Activated naive CD4-positive, alpha-beta T cell (primary cell): ENCODE data around the gene PRAMEF1.
"Not testable (repeated sequence)": the region's sequence is repeated elsewhere in the genome, so short reads cannot be mapped to it uniquely, and the experiment has no call there.

Source experiments
- DNase-seq, 4 experiments: peaks; one replicate each; lab custom pipeline; 2025; lab: John Stamatoyannopoulos, UW

Gene PRAMEF1

DNA sequence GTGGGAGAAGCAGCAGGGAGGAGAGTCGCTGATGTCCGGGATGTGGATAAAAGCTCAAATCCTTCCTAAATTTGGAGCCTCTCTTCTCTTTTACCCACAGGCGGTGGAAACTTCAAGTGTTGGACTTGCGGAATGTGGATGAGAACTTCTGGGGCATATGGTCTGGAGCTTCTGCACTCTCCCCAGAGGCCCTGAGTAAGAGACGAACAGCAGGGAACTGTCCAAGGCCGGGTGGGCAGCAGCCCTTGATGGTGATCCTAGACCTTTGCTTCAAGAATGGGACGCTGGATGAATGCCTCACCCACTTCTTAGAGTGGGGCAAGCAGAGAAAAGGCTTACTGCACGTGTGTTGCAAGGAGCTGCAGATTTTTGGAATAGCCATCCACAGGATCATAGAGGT, 15.8 kb upstream of the PRAMEF1 start:
- no peak for DNase-seq

DNA sequence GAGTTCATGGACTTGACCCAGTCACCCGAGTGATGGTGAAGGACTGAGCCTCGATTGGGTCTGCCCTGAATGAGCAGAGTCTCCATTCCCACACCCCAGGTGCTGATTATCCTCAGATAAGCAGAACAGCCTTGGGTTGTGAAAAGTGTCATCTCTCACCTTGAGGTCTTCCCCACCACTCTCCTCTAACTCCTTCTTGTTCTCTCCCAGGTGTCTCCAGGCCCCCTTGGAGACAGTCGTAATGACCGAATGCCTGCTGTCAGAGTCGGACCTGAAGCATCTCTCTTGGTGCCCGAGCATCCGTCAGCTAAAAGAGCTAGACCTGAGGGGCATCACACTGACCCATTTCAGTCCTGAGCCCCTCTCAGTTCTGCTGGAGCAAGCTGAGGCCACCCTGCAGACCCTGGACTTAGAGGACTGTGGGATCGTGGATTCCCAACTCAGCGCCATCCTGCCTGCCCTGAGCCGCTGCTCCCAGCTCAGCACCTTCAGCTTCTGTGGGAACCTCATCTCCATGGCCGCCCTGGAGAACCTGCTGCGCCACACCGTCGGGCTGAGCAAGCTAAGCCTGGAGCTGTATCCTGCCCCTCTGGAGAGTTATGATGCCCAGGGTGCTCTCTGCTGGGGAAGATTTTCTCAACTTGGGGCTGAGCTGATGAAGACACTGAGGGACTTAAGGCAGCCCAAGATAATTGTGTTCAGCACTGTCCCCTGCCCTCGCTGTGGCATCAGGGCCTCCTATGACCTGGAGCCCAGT, 14.2 kb upstream of the PRAMEF1 start:
- DNase-seq = no peak

DNA sequence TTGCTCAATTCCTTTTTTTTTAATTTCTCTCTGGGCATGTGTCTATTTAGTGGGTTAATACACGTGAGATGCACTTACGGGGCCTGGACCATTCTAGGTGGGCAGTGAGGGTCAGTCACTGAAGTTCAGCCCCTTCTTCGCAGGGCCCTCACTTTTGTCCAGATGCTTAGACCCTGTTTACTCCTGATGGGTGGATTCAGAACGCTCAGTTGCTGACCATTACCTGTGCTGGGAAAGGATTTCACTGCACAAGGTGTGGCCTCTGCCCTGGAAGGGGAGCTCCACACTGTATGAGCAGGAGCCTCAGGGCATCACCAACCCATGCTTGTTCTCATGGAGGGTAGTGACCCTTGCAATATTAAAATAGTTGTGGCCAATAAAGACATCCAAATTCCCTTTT, 13.1 kb upstream of the PRAMEF1 start:
- DNase-seq = no peak

DNA sequence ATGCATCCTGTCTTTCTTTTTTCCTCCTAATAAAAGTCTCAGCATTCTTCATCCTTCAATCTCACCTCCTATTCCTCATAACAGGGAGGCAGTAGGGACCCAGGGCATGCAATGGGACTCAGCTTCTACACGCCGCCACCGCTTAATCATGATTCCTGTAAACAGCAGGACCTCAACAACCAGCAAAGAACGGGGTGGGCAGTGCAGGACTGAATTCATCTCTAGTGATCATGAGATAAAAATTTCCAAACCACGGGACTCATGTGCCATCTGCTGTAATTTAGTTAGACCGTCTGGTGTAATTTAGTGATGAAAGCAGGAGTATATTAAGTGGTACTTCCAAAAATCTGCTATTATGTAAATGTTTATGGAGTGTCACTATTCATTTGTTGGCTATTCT, 12.3 kb upstream of the PRAMEF1 start:
- no peak for DNase-seq

DNA sequence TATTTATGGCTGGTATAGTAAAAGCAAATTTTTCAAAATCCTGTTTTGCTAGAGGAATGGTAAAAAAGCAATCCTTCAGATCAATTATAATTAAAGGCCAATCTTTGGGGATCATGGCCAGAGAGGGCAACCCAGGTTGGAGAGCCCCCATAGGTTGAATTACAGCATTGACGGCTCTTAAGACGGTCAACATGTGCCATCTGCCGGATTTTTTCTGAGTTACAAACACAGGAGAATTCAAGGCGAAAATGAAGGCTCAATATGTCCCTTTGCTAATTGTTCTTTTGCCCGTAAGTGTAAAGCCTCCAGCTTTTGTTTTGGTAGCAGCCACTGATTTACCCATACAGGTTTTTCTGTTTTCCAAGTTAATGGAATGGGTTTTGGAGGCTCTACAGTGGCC, 9.7 kb upstream of the PRAMEF1 start:
- not testable (repeated sequence) for DNase-seq

DNA sequence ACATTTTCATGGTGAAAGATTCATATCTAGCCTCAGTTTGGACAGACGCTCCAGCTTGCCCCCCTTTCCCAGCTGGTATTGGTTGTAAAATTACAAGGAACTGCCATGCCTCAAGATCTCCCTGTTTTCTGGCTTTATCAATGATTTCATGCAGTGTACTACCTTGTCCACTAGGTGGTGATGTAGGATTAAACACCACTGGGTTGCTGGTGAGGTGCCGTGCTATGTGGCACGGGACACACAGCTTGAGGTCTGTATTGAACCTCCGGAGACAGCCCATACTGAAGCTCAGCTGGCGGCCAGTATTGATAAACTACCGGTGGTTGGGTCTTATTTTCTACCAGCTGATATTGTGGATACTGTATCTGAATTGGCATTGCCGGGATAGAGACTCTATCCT, 7.4 kb upstream of the PRAMEF1 start:
- not testable (repeated sequence) for DNase-seq

DNA sequence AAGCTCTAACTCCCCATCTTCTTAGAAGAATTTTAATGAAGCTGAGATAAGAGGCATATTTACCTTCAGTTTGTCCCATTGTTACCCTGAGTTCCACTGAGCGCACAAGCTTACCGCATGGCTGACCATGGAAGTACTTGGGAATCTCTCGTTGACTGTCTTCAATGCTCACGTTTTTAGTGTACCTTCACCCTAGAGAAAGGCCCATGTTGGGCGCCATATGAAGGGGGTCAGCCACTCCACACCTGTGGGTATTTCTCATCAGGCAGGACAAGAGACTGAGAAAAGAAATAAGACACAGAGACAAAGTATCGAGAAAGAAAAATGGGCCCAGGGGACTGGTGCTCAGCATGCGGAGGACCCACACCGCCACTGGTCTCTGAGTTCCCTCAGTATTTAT, 6.5 kb upstream of the PRAMEF1 start:
- not testable (repeated sequence) for DNase-seq

DNA sequence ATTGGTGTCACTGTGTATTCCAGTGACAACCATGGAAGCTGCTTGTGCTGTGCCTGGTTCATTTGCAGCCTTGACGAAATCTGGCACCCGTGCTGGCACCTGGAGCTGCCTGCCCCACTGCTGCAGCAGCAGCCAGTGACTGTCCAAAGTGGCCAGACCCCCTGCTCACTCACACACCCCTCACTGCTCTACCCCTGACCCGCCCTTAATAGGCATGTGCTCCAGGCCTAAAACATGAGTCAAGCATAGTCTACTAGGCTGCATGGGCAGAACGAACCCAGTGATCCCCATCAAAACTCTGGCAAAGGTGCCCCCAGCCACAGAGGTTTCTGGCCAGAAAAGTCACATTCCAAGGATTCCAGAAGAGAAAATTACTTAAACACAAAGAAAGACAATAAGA, 7.7 kb downstream of the PRAMEF1 start:
- DNase-seq = no peak

DNA sequence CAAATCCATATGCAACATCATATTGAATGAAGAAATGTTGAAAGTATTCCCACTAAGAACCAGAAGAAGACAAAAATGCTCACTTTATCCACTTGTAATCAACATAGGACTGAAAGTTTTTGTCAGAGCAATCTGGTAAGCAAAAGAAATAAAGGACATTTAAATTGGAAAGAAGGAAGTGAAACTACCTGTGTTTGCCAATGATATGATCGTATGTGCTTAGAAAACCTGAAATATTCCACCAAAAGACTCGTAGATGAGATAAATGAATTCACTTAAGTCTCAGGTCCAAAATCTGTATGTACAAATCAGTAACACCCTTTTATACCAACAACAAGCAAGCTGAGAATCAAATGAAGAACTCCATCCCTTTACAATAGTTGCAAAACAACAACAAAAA, 8.5 kb downstream of the PRAMEF1 start:
- no peak for DNase-seq

DNA sequence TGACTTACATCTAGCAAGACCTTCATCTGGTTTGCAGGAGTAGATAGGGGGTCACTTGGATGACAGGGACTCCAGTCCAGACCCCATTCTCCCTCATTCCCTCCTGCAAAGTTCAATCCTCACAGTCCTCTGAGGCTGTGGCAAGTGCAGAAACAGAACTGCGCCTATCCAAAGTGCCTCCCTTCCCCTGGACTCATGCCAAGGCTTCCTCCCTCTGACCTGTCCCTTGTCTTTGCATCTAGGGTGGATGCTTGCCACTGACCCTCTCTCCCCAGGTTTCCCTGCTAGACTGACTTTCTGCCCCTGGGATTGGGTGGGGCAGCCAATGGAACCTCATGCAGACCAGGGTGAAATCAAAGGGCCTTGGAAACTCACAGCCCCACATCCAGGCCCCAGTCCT, 18.7 kb downstream of the PRAMEF1 start:
- no peak for DNase-seq

DNA sequence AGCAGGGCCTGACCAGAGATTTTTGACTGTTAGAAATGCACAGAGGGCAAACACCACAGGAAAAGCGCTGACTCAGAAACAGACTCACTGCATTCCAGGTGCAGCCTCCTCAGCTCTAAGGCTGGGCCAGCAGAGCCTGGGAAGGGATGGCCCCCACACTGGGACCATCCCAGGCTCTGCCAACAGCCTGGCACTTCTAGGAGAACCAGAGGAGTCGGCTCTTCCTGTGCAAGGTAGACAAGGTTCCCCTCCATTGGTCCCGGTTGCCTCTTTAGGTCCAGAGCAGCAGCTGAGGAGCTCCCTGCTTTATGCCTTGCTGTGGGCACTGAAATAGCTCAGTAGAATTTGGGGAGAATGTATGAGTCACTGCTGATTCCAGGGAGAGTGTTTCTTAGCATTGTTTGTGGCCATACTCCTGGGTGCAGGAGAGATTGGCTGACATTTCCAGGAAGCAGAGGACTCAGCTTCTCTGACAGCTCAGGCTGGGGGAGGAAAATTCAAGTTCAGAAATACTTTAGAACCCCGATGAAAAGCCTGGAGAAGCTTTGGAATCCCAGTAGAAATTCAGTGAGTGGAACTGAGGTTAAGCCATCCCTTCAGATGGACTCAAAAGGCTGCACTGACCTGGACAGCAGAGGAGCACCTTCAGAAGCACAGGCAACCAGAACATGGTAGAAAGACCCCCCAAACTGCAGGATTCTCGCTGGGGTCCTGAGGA, 19.7 kb downstream of the PRAMEF1 start:
- DNase-seq = no peak

DNA sequence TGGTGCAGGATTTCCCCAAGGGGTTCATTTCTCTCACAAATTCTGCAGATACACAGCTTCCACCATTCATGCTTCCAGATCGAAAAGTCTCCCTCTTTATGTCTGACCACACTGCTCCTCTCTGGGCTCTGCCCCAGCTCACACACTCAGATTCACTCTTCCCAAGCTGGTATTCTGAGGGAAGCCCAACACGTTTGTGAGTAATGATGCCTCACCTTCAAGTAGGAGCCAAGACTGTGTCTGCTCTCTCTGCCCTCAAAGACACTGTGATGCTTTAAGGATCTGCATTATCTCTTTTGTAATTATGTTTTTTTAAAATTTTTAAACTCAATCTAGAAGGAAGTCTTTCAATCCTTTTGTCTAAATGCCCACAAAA, 20.2 kb downstream of the PRAMEF1 start:
- DNase-seq = no peak

DNA sequence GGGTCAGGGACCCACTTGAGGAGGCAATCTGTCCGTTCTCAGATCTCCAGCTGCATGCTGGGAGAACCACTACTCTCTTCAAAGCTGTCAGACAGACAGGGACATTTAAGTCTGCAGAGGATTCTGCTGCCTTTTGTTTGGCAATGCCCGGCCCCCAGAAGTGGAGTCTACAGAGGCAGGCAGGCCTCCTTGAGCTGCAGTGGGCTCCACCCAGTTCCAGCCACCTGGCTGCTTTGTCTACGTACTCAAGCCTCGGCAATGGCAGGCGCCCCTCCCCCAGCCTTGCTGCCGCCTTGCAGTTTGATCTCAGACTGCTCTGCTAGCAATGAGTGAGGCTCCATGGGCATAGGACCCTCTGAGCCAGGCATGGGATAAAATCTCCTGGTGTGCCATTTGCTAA, 27.9 kb downstream of the PRAMEF1 start:
- not testable (repeated sequence) for DNase-seq

DNA sequence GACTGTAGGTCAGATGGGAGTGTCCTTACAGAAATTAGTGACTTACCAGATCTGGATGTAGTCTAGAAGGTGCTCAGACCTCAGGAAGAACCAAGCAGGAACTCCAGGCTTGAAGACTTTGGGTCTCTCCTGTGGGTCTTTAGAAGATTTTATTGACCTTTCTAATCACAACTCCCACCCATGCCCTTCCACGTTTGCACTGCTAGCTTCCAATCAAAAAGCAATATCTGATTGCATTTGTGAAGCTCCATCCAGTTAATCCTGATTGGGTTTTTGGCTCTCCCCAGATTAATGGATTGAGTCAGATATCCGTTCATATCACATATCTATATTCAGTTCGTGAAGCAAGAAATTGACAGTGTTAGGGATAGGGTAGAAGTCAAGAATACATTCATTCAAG, 40.1 kb downstream of the PRAMEF1 start, which contains the start of gene PRAMEF11:
PRAMEF11 (minus strand) TSS at position 101 of the 400 bp plus-strand sequence. CDS start 2,621 bp downstream, outside the sequence.
- DNase-seq = not testable (repeated sequence)

DNA sequence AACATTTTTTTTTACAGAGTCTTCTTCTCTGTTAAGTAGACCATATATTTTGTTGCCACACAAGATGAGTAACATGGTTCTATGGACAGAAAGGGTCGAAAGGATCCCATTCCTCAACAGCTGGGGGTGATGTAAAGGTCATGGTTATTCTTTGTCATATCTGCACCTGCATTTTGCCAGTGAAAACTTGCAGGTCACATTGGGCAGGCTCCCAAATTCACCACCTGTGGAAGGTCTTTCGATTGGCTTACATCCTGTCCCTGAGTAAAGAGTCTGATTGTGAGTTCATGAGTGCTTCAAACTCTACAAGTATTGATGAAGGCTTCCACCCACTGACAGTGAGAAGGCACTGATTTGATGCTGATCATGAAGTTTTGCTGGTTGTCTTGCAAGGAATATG, 42.1 kb downstream of the PRAMEF1 start:
- not testable (repeated sequence) for DNase-seq
